ENCODE measurements around the gene PRDX5.

GRCh38 chr11:64287676-64288352 lies 30.1 kb upstream of the PRDX5 start:
- TF ChIP-seq NR2C2 (IDR thresholded peaks at IDR 0.05; ENCODE audit: borderline replicate concordance, control insufficient read depth, insufficient read length, low read depth) (no peak), POLR2A (IDR thresholded peaks at IDR 0.05; ENCODE audit: low read depth, low read length) (no peak), ETV6 (conservative IDR thresholded peaks at IDR 0.05 in 1 of 2, IDR thresholded peaks at IDR 0.05 in 1 of 2; ENCODE audit: borderline replicate concordance in 1 of 2, low read depth in 1 of 2) (no peak), TAF1 (IDR thresholded peaks at IDR 0.05; ENCODE audit: borderline replicate concordance, low read depth, low read length) (no peak), CTCF (IDR thresholded peaks at IDR 0.05 in 2 of 3, conservative IDR thresholded peaks at IDR 0.05 in 1 of 3; ENCODE audit: control insufficient read depth in 2 of 3, extremely low read depth in 1 of 3, insufficient read depth in 1 of 3, low read depth in 3 of 3, low read length in 3 of 3) (no peak), MAX (IDR thresholded peaks at IDR 0.05; ENCODE audit: low read depth, low read length) (no peak), CBX5 (IDR thresholded peaks at IDR 0.05; ENCODE audit: low read depth) (no peak)

Data from GM12878 (cell line).